Activated CD8-positive, alpha-beta memory T cell treated with anti-CD3 and anti-CD28 coated beads, Interleukin-2, amount 50 U/mL, for 24 hours (primary cell): ENCODE measurements around the gene CNNM3.

Experiments used
- DNase-seq: peaks from one replicate; pipeline ENCODE4 v3.0.0-alpha.2; 2020; ENCODE audit errors: extremely low read depth

The CNNM3 gene

DNA sequence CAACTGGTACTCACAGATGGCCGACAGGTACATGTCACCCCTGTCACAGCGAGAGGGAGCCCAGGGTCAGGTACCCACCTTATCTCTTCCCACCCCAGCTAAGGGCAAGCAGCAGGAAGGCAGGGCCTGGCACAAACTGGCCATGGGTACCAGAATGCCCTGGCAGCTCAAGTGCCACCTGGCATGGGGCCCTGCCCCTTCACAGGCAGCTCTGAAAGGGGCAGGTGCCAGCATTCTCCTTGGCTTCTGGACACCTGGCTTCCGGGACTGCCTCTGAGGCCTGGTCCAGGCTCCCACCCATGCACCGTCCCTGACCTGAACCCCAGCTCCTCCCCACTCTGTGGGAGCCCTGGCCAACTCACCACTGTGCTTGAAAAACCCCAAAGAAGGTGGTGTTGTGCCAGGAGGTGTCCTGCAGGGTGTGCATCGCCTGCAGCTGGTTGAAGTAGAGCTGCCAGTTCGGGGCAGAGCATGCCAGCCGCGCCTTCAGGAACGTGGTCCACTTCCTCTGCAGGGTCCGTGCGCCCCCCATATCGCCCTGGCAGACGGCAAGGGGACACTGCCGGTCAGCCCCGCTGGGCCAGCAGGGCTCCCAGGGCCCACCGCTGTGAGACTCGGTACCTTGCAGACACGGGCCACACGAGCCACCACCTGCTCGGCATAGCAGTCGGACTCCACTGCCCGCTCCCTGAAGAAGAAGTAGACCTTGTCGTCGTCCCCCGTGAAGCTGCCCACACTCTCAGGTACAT, 48.4 kb downstream of the CNNM3 start:
- DNase-seq, result no peak

DNA sequence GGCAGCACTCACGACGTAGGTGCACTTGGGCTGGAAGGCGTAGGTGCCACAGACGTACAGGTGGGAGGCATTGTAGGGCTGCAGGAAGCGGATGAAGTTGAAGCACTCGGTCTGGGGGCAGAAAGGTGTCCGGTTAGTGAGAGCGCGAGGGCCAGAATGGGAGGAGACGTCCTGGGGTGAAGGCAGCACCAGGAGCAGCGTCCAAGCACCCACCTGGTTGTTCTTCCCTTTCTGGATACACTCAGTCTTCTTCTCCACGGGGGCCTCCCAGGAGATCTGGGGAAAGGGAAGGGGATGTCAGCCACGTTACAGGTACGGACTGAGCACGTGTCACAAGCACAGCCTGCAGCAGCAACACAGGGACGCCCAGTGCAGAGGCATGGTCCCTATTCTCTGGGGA, 49.6 kb downstream of the CNNM3 start:
- DNase-seq, result no peak

DNA sequence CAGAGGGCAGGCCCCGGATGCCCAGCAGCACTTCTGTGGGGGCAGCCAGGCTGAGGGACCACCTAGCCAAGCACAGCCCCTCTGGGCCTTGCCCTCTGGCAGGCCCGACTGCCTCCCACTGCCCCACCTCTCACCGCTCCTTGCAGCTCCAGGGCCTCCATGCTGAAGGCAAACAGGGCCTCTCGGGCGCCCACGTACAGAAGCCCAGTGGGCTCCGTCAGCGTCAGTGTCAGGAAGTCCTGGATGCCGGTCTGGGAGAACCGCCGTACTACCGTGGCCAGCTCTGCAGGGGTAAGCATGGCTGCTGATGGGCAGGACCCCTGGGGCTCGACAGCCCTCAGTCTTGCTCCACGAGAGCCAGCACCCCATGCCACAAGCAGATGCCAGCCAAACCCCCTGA, 50.1 kb downstream of the CNNM3 start:
- DNase-seq, result no peak

DNA sequence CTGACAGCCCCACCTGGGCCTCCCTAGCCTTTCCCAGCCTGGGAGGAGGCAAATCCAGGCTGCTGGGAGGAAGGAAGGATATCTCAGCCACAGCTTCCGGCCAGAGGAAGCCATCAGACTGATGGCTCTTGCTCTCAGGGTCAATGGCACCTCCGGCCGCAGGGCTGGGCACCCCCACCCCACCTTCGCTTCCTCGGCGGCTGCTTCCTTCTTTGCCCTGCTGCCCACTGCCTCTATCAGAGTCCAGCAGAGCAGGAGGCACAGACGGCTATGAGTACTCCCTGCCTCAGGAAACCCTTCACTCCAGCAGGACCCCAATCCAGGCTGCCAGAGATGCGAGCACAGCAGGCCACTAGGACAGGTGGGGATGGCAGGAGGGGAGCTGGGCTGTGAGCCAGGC, 50.5 kb downstream of the CNNM3 start:
- no peak for DNase-seq

DNA sequence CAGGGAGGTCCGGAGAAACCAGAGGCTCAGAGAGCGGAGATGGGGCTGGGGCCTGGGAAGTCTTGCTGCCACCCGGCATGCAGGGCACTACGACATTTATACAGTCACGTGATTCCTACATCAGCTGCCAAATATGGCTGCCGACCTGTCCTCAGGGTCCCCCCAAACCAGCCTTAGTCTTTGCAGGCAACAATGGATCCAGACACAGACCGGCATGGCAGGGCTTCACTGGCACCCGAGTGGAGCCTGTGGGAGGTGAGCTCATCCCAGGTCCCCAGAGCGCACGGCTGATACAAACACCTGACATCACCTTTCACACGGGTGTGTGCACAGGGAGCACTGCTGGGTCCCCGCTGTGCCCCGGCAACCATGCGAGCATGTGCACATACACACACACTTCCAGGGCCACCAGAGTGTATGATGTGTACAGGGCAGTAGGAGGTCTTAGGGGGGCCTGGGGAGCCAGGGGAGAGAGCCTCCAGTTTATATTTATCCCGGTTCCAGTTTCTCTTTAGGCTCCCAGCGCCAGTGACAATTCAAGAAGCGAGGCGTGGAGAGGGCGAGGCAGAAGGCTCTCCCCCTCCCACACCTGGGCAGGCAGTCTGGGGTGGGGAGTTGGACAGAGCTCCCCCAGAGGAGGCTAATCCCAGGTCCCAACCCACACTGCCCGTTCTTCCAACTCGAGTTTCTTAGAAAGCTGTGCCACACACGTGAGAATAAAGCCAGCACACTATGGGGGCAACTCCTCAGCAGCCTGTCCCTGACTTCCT, 51.1 kb downstream of the CNNM3 start:
- DNase-seq, result no peak

DNA sequence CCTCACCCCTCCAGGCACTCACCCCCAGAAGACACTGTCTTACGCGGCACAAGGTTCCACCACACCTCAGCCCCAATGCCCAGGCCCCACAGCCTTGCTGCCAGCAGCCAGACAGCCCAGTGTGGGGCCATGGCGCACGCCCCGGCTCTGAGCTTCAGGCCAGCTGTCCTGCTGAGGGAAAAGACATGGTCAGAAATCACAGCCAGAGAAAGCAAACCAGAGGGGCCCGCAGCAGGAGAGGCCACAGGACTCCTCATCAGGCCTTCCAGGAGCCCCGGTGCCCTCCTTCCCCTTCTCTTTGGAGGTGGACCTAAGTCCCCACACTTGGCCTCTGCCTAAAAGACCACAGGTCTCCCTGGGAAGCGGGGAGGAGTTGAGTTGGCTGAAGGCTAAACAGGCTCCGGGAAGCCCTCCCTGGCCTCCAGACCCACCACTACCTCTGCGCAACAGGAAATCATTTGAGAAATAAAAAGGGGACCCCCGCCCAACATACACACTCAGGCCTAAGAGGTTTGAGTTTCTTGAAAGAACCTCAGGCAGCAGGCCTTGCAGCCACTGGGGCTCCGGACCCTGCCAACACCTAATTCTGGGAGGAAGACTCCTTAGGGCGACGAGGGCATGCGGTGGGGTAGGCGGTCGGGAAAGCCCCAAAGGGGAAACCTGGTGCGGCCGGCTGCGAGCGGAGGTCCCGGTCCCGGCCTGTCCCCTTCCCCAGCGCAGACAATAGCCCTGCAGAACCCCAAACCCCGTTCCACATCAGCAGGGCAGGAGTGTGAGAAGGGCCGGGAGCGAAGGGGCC, 51.9 kb downstream of the CNNM3 start:
- no peak for DNase-seq

DNA sequence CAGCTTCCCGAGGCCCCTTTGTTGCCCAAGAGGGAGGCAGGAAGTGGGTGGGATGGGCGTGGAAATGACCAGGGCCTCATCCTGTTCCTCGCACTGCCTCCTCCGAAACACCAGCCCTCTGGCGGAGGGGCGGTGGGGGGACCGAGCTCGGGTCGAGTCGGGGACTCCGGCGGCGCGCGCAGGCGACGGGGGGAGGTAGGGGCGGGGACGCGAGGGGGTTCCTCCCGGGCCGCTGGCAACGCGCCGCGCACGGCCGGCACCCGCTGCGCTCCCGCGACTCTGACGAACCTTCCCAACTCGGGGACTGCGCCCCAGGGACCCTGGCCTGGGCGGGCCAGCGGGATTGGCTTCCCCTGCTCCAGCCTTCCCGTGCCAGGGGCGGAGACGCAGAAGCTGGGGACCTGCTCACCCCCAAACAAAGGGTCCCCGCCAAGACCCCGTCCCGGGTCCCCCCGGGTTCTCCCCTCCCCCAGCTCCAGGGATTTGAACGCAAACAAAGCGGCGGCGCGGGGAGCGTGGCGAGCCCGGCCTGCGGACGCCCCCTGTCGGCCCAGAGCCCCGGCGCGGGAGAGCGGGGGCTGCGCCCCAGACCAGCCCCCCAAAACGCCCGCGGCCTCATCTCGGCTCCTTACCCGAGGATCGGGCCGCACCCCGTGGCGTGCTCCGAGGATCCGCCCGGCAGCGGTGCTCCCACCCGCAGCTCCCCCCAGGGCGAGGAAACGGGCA, 52.6 kb downstream of the CNNM3 start:
- no peak for DNase-seq

DNA sequence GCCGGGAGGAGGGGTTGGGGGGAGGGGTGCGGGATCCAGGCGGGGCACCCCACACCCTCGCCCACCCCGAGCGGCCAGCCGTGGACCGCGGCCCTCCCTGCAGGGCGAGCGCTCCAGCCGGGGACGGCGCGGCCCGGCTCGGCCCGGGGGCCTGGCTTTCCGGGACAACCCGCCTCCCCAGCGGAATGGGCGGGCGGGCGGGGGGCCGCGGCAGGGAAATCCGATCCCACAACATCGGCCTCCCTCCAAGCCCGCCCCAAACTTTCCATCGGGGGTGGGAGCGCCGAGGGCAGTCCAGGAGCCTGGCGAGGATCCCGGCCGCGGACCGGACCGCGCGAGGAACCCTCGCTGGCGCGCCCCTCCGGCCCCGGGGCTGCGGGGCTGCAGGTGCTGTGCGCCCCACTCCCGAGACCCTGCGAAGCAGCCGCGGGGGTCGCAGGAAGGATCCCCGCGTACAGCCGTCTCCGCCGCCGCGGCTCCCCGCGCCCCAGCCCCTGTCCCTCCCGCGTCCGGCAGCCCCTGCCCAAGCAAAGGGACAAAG, 53.3 kb downstream of the CNNM3 start:
- no peak for DNase-seq

DNA sequence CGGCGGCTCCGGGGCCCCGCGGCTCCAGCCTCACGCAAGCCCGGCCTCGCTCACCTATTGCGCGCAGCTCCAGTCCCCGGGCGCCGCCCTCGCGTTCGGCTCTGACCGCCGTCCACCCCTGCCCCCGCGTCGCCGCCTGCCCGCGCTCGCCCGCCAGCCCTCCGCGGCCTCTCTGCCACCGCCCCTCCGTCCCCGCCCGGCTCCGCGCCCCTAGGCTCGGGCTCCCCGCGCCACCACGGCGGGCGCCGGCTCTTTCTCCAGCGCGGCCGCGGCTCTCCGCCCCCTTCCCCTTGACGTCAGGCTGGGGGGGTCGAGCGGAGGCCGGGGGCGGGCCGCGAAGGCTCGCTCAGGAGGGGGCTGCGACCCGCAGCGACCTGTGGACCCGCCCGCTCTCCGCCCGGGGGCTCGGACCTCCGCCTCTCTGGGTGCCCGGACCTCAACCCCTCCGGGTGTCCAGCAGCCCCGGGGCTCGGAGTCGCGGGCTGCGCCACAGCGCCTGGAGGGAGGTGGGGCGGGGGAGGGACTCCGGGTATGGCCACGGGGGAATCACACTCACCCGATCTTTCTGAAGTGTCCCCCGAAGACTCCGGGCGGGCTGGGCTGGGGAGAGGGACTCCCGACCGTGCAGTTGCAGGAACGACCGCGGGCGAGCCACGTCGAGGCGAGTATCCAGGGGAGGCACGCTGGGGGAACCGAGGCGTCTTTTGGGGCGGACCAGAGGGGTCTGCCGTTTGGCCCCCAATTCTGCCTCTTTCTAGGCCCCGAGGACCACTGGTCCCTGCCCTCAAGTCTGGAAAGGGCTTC, 54.0 kb downstream of the CNNM3 start, which contains the start of gene SEMA4C:
SEMA4C (minus strand) TSS at position 259 of the 804 bp plus-strand sequence. CDS start 2,194 bp downstream, outside the sequence.
- DNase-seq, result no peak

DNA sequence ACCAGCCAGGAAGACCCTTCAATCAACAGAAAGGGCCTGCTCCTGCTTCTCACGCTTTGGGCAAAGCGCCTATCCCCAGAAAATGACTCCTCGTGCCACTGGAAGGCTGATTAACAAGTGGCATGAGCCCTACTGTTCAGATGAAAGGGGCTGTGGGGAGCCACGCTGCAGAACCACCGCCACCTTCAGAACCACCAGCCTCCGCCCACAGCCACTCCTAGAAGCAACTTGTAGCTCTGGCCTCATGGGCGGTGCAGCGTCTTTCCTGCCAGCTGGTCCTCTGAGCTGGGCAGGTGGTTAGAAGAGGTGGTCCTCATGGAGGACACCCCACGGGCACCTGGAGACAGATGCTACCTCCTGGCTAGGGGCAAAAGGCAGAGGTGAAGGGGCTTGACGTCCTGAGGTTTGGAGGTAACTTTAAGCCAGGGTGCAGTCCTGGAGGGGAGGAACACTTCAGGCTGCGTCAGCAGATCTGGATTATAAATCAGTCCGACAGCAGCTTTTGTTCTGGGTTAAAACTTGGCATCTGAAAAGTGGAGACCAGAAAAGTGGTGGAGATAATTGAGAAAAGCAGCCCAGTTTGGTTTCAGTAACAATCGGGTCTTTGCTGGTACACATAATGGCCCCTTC, 54.7 kb downstream of the CNNM3 start:
- no peak for DNase-seq

DNA sequence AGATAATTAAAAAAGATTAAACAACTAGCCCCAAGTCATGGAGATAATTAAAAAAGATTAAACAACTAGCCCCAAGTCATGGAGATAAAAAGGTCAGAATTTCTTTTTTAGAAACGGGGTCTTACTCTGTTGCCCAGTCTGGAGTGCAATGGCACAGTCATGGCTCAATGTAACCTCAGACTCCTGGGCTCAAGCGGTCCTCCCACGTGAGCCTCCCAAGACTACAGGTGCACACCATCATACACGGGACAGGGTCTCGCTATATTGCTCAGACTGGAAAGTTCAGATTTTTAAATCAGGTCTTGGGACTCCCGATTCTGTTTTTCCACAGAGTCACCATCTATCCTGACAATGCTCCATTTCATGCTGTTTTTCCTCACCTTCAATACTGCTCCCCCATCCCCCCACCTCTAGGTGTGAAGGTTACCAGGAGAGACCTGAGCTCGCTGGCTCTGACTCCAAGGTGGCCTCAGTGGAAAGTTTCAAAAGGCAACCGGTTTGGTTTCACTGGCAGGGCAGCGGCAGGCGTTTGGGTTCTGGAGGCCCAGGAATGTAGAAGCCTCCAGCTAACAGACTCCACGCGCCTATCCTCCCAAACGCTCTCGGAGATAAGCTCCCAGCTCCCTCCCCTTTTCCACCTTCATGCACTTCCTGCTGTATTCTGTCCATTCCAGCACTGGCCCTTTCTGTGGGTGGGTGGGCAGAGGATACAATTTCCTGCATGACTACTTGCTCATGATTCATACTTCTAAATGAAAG, 56.7 kb downstream of the CNNM3 start:
- no peak for DNase-seq

DNA sequence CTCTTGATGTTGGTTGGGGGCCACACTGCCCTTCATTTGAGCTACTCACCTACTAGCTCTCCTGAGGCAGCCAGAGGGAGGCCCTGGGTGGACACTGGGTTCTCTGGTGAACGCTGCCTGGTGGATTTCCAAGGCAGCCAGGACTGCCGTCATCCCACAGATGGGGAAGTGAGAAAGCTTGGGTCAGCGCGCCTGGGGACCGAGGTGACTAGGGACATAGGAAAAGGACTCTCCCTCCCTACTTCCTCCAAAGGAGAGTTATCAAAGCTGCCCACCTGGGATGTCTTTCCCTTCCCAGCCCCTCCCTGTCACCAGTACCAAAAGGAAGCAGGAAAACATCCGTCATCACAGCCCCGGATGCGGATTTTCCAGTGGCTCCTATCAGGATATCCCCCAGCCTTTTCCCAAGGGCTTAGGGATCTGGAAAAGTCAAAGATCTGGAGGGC, 57.6 kb downstream of the CNNM3 start:
- no peak for DNase-seq

DNA sequence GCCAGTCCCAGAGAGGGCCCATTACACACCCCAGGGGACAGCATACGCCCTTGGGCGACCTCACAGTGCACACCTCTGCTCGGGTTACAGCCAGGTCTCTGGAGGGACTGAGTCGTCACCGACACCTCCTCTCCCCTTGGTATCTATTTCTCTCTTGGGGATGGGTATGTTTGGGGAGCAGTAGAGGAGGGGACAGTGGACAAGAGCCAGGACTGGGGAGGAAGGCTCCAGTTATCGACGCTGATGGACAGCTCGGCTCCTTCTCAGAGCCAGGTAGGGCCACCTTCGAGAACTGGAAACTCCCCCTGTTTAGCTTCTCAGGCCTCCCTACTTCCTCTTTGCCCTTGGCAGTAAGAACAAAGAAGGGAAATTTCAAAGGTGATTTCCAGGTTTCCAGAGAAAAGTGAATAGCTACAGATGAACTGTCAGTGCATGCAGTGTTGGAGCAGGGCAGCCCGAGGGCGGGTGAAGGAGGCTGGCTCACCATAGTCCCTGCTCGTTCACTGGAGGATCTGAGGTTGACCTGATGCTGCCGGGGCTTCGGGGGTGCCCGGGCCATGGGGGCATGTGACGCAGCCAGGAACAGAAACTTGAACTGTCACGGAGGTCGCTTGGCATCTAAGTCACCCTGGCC, 58.2 kb downstream of the CNNM3 start:
- DNase-seq, result no peak

DNA sequence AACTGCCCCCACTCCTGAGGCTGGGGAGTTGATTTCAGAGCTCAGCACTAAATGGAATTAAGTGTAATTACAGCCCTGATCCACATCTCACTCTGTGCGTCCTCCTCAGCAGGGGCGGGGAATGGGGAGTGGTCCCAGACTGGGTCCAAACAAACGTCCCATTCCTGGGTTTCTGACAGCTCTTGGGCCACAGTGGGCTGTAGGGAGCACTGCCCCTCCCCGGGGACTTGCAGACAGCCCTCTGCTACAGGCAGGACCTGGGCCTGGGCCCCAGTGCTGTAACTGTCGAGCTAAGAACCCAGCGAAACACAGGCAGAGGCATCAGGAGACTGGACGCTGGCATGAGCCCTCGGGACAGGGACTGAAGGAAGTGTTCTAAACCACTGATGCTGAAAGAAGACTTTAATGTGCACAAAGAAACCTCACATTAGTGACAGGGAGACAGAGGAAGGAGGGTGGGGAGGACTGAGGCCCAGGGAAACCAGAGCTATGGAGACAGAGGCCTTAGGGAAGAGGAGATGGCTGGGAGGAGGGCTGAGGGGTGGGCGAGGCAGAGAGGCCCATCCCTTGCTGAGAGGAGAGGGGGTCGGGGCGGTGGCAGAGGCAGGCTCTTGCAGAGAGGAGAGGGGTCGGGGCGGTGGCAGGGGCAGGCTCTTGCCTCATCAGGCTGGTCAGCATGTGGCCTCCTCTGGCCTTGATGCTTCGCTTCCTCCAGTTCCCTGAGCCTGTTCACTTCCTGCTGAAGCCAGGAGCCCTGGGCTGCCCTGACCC, 59.6 kb downstream of the CNNM3 start:
- no peak for DNase-seq

DNA sequence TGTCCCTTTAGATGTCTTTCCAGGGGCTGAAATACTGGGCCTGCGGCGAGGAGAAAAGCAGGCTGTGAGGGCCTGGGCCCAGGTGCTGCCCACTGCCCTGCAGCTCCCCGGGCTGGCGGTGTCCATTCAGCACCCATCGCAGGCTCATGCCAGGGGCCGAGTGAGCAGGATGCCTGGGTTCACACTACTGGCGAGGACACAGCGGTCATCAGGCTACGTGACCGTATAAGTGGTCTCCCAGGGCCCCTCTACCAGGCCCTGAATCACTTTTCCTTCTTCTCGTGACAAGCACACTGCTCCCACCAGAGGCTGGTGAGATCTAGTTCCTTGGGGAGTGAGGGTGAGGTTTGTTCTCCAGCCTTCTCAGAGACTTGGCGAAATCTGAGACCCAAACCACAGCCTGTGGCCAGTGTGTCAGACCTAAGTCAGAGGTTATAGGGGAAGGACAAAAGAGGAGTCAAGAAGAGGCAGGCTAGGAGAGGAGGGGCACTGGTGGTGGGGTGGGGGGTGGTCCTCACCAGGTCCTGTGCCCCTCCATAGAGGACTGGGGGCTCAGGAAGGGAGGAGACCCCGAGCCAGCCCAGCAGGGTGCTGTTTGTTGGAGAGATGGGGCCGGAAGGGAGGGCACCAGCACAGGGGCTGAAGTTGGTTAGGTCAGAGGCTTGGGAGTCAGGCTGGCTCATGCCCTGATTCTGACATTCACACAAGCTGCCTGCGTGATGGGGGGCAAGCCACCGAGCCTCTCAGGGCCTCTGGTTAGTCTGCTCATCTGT, 60.4 kb downstream of the CNNM3 start:
- no peak for DNase-seq

DNA sequence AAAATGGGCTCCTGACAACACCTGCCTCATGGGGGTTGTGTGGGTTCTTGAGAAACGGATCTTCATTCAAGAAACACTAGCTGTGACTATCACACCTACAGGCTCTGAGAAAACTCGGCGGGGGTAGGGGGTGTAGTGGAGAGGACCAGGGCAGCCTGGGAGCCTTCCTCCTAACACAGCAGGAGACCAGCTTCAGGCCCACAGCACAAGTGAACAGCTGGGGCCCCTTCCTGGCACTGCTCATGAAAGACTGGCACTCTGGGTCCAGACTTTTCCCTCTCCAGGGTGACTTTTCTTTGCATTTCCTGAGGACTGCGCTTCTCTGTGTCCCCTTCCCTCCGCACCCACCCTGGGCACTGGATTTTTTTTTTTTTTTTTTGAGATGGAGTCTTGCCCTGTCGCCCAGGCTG, 61.0 kb downstream of the CNNM3 start:
- DNase-seq, result no peak

DNA sequence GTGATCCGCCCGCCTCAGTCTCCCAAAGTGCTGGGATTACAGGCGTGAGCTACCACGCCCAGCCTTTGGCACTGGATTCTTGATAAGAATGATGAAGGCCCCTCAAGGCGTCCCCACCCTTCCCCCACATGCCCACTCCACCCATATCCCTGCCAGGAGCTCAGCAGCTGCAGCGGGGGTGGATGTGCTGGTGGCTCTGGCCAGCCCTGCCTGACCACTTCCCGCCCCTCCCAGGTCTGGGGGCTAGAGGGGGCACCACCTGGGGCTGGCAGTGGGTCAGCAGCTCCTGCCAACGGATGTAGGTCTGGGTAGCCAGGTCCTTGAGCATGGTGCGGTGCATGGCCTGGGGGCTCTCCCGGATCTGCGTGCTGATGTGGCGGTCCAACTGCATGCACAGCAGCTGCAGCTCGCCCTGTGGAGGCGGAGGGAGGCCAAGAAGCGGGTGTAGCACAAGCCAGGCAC, 61.6 kb downstream of the CNNM3 start:
- no peak for DNase-seq
